ENCODE results near the gene MYL11. TPM values are rescaled to one million over a fixed set of nuclear protein-coding genes. Genes with fewer than 3 reads are reported as not detected.

Gene MYL11
- total and polyA plus RNA-seq, 12 donors: 0.41 to 3.7 TPM; not detected in 10

- TF ChIP-seq CTCF (IDR thresholded peaks at IDR 0.05): no peak
- peak overlapping the region; percentile 27 to 99 (median 82) for H3K4me3 ChIP-seq
- peak overlapping the region; percentile 70 to 99 (median 97) for H3K27ac ChIP-seq
- no peaks in the 10 kb centered on the region for H3K9me3 ChIP-seq
- intact Hi-C loops (cut with DNase I): loop anchor here in 3 of 10 donors (5.0 to 10.0 kb wide), 3 partner anchors 41 to 59 kb away; partner anchors contain the start of genes ZNF48 (in 1 of the 3) and ZNF771 (in 1 of the 3)
- WGBS, 2 donors: 58 to 65% methylated on average over 7 of the region's 7 CpGs
- H3K36me3 ChIP-seq: peaks cover 0 to 75% (median 31%) of the 10 kb centered on the region in 9 donors
- H3K4me1 ChIP-seq: peaks cover 26 to 51% (median 40%) of the 10 kb centered on the region in 9 donors
- H3K27me3 ChIP-seq: no peaks in the 10 kb centered on the region
- DNase-seq: no peak
- ATAC-seq: no peak
These were observed 18.7 kb upstream of the MYL11 start for GRCh38 chr16:30355954-30356308.

DNA sequence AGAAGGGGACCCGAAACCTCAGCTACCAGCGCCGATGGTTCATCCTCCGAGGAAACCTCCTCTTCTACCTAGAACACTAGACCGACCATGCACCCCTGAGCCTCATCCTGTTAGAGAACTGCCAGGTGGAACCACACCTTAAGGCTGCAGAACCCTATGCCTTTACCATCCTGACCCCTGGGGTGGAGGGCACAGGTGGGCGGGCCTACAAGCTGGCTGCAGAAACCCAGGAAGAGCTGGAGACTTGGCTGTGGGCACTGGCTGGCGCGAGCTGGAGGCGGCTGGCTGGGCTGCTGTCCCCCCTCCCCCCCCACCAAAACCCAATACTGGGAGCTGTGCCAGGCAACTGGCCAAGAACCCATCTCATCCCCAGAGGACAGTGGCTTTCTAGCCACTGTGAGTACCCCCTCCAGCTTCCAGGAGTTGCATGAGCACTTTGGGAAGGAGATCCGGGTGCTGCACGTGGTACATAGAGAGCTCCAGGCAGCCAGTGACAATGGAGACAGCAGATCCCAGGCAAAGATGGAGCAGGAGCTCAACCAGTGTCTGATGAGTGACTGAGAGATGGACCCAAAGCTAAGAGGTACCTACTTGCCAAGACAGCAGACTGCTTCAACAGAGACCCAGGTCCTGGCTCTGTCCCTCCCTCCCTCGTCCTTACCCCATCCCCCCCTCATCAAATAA, 18.1 kb upstream of the MYL11 start:
- no peaks in the 10 kb centered on the region for H3K27me3 ChIP-seq
- intact Hi-C loops (cut with DNase I): loop anchor here in 4 of 10 donors (1.0 to 10.0 kb wide), 4 partner anchors 35 to 58 kb away; partner anchors contain the start of genes ZNF48 (in 1 of the 4) and ZNF771 (in 1 of the 4)
- peaks cover 26 to 46% (median 38%) of the 10 kb centered on the region in 9 donors for H3K4me1 ChIP-seq
- DNase-seq: no peak
- H3K27ac ChIP-seq: peak overlapping the region in 9 of 10 donors; percentile 94 to 99 (median 97)
- no peak for ATAC-seq
- no peak for TF ChIP-seq CTCF (IDR thresholded peaks at IDR 0.05)
- H3K36me3 ChIP-seq: peaks cover 0 to 75% (median 27%) of the 10 kb centered on the region in 9 donors
- H3K4me3 ChIP-seq: peak overlapping the region in 6 of 10 donors; percentile 74 to 99 (median 86)
- H3K9me3 ChIP-seq: no peaks in the 10 kb centered on the region
- 68 to 69% methylated on average over 12 of the region's 12 CpGs for WGBS, 2 donors

GRCh38 chr16:30357085-30357714, 17.4 kb upstream of the MYL11 start:
- H3K4me1 ChIP-seq: peaks cover 24 to 39% (median 32%) of the 10 kb centered on the region in 9 donors
- no peak for TF ChIP-seq CTCF (IDR thresholded peaks at IDR 0.05)
- peaks cover 0 to 75% (median 26%) of the 10 kb centered on the region in 9 donors for H3K36me3 ChIP-seq
- H3K27me3 ChIP-seq: no peaks in the 10 kb centered on the region
- intact Hi-C loops (cut with DNase I): loop anchor here in 4 of 10 donors (1.0 to 10.0 kb wide), 4 partner anchors 34 to 58 kb away; partner anchors contain the start of genes ZNF48 (in 1 of the 4) and ZNF771 (in 1 of the 4)
- H3K27ac ChIP-seq: peak overlapping the region in 2 of 10 donors; percentile 94 to 99
- no peak overlapping the region for H3K4me3 ChIP-seq
- DNase-seq (no peak), ATAC-seq (no peak)
- 71 to 74% methylated on average over 5 of the region's 5 CpGs for WGBS, 2 donors
- H3K9me3 ChIP-seq: no peaks in the 10 kb centered on the region
